PFSK-1 (cell line): Measurements from ENCODE around the gene SHISA5.

Source experiments
- FOXP2 ChIP-seq: optimal IDR thresholded peaks from 2 replicates; pipeline ENCODE3; 2011; ENCODE audit warnings: borderline replicate concordance, control low read depth, inconsistent platforms; ENCODE audit not compliant: insufficient read depth; ENCODE audit errors: extremely low read length, extremely low read depth
- POLR2AphosphoS5 ChIP-seq: IDR thresholded peaks from 2 replicates; pipeline ENCODE4 v1.6.1; 2012; ENCODE audit warnings: low read depth, mild to moderate bottlenecking, control low read depth, low read length, moderate library complexity
- TAF1 ChIP-seq: IDR thresholded peaks from 2 replicates; pipeline ENCODE4 v1.6.1; 2012; ENCODE audit warnings: low read length, control low read depth, borderline replicate concordance; ENCODE audit not compliant: insufficient read depth
- TF ChIP-seq, protein P1 (sequence below), 2 experiments: IDR thresholded peaks; 2 replicates each; pipeline versions ENCODE4 v1.6.1 to v1.8.0; 2011 to 2012; ENCODE audit warnings: low read depth in 2 of 2, low read length in 2 of 2, control low read depth in 1 of 2, inconsistent platforms in 1 of 2, mild to moderate bottlenecking in 1 of 2, moderate library complexity in 1 of 2; ENCODE audit not compliant: insufficient read depth in 1 of 2

DNA sequence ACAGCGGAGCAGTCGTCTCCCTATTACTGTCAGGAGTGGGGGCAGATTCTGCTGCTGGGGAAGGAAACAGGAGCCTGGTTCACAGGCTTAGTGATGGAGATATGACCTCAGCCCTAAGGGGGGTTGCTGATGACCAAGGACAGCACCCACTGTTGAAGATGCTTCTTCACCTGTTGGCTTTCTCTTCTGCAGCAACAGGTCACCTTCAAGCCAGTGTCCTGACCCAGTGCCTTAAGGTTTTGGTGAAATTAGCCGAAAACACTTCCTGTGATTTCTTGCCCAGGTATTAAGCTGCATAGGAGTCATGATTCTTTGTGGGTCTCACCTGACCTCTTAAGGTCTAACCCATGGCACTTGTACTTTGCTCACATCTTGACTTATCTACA, 43.5 kb downstream of the SHISA5 start:
- TF ChIP-seq, protein P1, sequence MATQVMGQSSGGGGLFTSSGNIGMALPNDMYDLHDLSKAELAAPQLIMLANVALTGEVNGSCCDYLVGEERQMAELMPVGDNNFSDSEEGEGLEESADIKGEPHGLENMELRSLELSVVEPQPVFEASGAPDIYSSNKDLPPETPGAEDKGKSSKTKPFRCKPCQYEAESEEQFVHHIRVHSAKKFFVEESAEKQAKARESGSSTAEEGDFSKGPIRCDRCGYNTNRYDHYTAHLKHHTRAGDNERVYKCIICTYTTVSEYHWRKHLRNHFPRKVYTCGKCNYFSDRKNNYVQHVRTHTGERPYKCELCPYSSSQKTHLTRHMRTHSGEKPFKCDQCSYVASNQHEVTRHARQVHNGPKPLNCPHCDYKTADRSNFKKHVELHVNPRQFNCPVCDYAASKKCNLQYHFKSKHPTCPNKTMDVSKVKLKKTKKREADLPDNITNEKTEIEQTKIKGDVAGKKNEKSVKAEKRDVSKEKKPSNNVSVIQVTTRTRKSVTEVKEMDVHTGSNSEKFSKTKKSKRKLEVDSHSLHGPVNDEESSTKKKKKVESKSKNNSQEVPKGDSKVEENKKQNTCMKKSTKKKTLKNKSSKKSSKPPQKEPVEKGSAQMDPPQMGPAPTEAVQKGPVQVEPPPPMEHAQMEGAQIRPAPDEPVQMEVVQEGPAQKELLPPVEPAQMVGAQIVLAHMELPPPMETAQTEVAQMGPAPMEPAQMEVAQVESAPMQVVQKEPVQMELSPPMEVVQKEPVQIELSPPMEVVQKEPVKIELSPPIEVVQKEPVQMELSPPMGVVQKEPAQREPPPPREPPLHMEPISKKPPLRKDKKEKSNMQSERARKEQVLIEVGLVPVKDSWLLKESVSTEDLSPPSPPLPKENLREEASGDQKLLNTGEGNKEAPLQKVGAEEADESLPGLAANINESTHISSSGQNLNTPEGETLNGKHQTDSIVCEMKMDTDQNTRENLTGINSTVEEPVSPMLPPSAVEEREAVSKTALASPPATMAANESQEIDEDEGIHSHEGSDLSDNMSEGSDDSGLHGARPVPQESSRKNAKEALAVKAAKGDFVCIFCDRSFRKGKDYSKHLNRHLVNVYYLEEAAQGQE (IDR thresholded peaks at IDR 0.05; ENCODE audit: insufficient read depth in 1 of 2, low read depth in 2 of 2, low read length in 2 of 2) = no peak
- TF ChIP-seq FOXP2 (no peak), POLR2AphosphoS5 (no peak), TAF1 (no peak)
